ENCODE data around the gene EBLN2. TPM values are rescaled to one million over a fixed set of nuclear protein-coding genes. Genes with fewer than 3 reads are reported as not detected.
A peak's percentile ranks its signal among the peaks of the same experiment; 100 is the strongest.

The EBLN2 gene
- total and polyA plus RNA-seq, 8 donors: 0.19 to 28.1 (median 2.0) TPM; not detected in 2

GRCh38 chr3:73049319-73049718 lies 12.1 kb upstream of the EBLN2 start:
- TF ChIP-seq POLR2AphosphoS5 (IDR thresholded peaks at IDR 0.05) (no peak), POLR2A (IDR thresholded peaks at IDR 0.05) (no peak), EP300 (IDR thresholded peaks at IDR 0.05) (no peak), CTCF (IDR thresholded peaks at IDR 0.05) (no peak)
- intact Hi-C loops (cut with DNase I; ENCODE audit: low total_unique reads): no loop called here
- H3K36me3 ChIP-seq: peaks cover 0 to 26% (median 14%) of the 10 kb centered on the region in 4 donors
- H3K27me3 ChIP-seq: no peaks in the 10 kb centered on the region
- no peak for DNase-seq
- no peak overlapping the region for H3K27ac ChIP-seq
- 89 to 92% (median 92%) methylated on average over 10 of the region's 10 CpGs for WGBS, 5 donors
- peaks cover 0 to 45% (median 21%) of the 10 kb centered on the region in 4 donors for H3K4me1 ChIP-seq
- H3K9me3 ChIP-seq: no peaks in the 10 kb centered on the region
- H3K4me3 ChIP-seq: no peak overlapping the region

GRCh38 chr3:73052857-73053256 lies 8.6 kb upstream of the EBLN2 start:
- WGBS, 5 donors: 47 to 67% (median 56%) methylated on average over 2 of the region's 2 CpGs
- TF ChIP-seq POLR2AphosphoS5 (IDR thresholded peaks at IDR 0.05): no peak
- TF ChIP-seq POLR2A (IDR thresholded peaks at IDR 0.05): no peak
- TF ChIP-seq EP300 (IDR thresholded peaks at IDR 0.05): no peak
- no peak for TF ChIP-seq CTCF (IDR thresholded peaks at IDR 0.05)
- peaks cover 0 to 23% (median 12%) of the 10 kb centered on the region in 4 donors for H3K36me3 ChIP-seq
- no peak overlapping the region for H3K4me3 ChIP-seq
- intact Hi-C loops (cut with DNase I; ENCODE audit: low total_unique reads): loop anchor here (10.0 kb wide), 2 partner anchors 48 to 108 kb away; no protein-coding TSS in a partner anchor
- DNase-seq: no peak
- no peaks in the 10 kb centered on the region for H3K9me3 ChIP-seq
- no peaks in the 10 kb centered on the region for H3K27me3 ChIP-seq
- no peak overlapping the region for H3K27ac ChIP-seq
- peaks cover 8 to 18% (median 13%) of the 10 kb centered on the region in 4 donors for H3K4me1 ChIP-seq

GRCh38 chr3:73055583-73055982 lies 5.9 kb upstream of the EBLN2 start:
- Histone ChIP-seq H3K36me3 (peaks cover 0 to 17% (median 5%) of the 10 kb centered on the region in 4 donors), H3K9me3 (no peaks in the 10 kb centered on the region), H3K4me3 (no peak overlapping the region), H3K4me1 (peaks cover 8 to 17% (median 13%) of the 10 kb centered on the region in 4 donors), H3K27me3 (no peaks in the 10 kb centered on the region), H3K27ac (peak overlapping the region in 2 of 5 donors; percentile 10 to 40)
- DNase-seq: no peak
- intact Hi-C loops (cut with DNase I; ENCODE audit: low total_unique reads): loop anchor here (10.0 kb wide), 2 partner anchors 51 to 111 kb away; no protein-coding TSS in a partner anchor
- TF ChIP-seq POLR2A (IDR thresholded peaks at IDR 0.05) (no peak), EP300 (IDR thresholded peaks at IDR 0.05) (no peak), POLR2AphosphoS5 (IDR thresholded peaks at IDR 0.05) (no peak), CTCF (IDR thresholded peaks at IDR 0.05) (no peak)
- 25 to 48% (median 30%) methylated on average over 8 of the region's 8 CpGs for WGBS, 5 donors

GRCh38 chr3:73056014-73056844 lies 5.2 kb upstream of the EBLN2 start:
- no peaks in the 10 kb centered on the region for H3K27me3 ChIP-seq
- DNase-seq: peak in 1 of 2 donors; percentile 75
- peaks cover 8 to 17% (median 10%) of the 10 kb centered on the region in 4 donors for H3K4me1 ChIP-seq
- WGBS, 5 donors: 10 to 20% (median 15%) methylated on average over 5 of the region's 5 CpGs
- no peaks in the 10 kb centered on the region for H3K9me3 ChIP-seq
- intact Hi-C loops (cut with DNase I; ENCODE audit: low total_unique reads): loop anchor here (10.0 kb wide), 2 partner anchors 51 to 111 kb away; no protein-coding TSS in a partner anchor
- H3K4me3 ChIP-seq: no peak overlapping the region
- H3K36me3 ChIP-seq: peaks cover 0 to 14% (median 6%) of the 10 kb centered on the region in 4 donors
- H3K27ac ChIP-seq: peak overlapping the region in 2 of 5 donors; percentile 10 to 40
- no peak for TF ChIP-seq POLR2A (IDR thresholded peaks at IDR 0.05)
- no peak for TF ChIP-seq EP300 (IDR thresholded peaks at IDR 0.05)
- peak in 3 of 7 experiments; percentile 28 to 51 (median 49) for TF ChIP-seq CTCF (IDR thresholded peaks at IDR 0.05)

All from stomach (tissue), 9 donors.